Glutamatergic neuron (in vitro differentiated cells): ENCODE data around the gene EIF3A. TPM values are rescaled to one million over a fixed set of nuclear protein-coding genes. Genes with fewer than 3 reads are reported as not detected.

Source experiments
- DNase-seq: peaks from one replicate; pipeline ENCODE4 v3.0.0; 2022
- H3K27ac Mint-ChIP-seq: one replicate; pipeline ENCODE4 v1.8.0; 2020; ENCODE audit warnings: mild to moderate bottlenecking, mixed read lengths, inconsistent platforms; ENCODE audit not compliant: unreplicated experiment
- H3K27me3 Mint-ChIP-seq: one replicate; pipeline ENCODE4 v1.8.0; 2020; ENCODE audit warnings: mild to moderate bottlenecking, moderate library complexity, mixed read lengths, inconsistent platforms; ENCODE audit not compliant: unreplicated experiment
- H3K36me3 Mint-ChIP-seq: one replicate; pipeline ENCODE4 v1.8.0; 2020; ENCODE audit warnings: mild to moderate bottlenecking, mixed read lengths, inconsistent platforms; ENCODE audit not compliant: unreplicated experiment
- H3K4me1 Mint-ChIP-seq: one replicate; pipeline ENCODE4 v1.8.0; 2020; ENCODE audit warnings: mild to moderate bottlenecking, low read depth, mixed read lengths, inconsistent platforms; ENCODE audit not compliant: unreplicated experiment
- H3K4me3 Mint-ChIP-seq: one replicate; pipeline ENCODE4 v1.8.0; 2020; ENCODE audit warnings: mild to moderate bottlenecking, mixed read lengths, inconsistent platforms; ENCODE audit not compliant: unreplicated experiment
- H3K9me3 Mint-ChIP-seq: one replicate; pipeline ENCODE4 v1.8.0; 2020; ENCODE audit warnings: mild to moderate bottlenecking, moderate library complexity, mixed read lengths, inconsistent platforms; ENCODE audit not compliant: unreplicated experiment
- total RNA-seq: library from RNA; stranded (reverse); fragmentation: NEBNext Ultra II Directional; extraction: Animal tissue kit (Norgen Biotek cat#: 25700); gene quantifications from one replicate; pipeline ENCODE4 v1.2.1, GENCODE V29; 2021; ENCODE audit not compliant: unreplicated experiment
- TF ChIP-seq, protein P1 (sequence below): fragments of 200-600 bp; sonication (generic); IDR thresholded peaks from one replicate; pipeline ENCODE4 v1.5.0; 2021; ENCODE audit not compliant: partially characterized antibody, unreplicated experiment

Gene EIF3A
- total RNA-seq, 1 donor from 2014 or later: 110 TPM

DNA sequence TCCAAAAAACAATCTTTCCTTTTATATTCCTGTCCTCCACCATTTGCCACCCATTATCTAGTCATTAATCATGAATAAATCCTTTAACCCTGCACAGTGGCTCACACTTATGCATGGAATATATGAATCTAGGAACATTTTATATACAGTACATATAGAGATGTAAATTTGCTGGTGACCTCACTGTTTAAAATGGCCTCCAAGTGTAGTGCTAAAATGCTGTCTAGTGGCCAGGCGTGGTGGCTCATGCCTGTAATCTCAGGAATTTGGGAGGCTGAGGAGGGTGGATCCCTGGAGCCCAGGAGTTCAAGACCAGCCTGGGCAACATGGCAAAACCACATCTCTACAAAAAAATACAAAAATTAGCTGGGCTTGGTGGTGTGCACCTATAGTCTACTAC is 41.5 kb downstream of the EIF3A start:
- H3K27ac Mint-ChIP-seq: no peak overlapping the region

DNA sequence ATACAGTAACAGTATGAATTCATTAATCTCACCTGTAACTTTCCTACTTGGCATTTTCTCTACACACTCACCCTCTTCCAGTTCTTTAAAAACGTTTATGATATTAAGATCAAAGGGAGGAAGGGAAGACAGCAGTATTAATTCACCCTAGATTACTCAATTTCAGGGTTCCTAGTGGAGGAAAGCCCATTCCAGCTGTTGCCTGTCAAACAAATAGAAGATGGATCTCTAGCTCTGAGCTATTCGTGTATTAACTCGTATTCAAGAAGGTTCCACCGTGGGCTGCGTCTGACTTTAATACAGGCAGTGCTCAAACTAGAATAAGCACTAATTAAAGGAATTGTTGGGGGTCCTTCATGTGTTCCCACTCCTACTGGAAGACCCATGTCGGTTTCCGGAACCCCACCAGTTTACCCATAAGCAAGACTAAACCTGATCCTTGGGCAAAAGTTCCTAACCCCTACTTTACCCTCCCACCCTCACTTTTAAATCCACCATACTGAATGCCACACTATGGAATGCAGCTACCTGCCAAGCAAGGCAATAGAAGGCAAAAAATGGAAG is 49.0 kb downstream of the EIF3A start:
- Mint-ChIP-seq H3K4me3 (peak overlapping the region; percentile 89), H3K9me3 (peaks cover 8% of the 10 kb centered on the region), H3K4me1 (peaks cover 14% of the 10 kb centered on the region), H3K27ac (no peak overlapping the region), H3K27me3 (peaks cover 7% of the 10 kb centered on the region), H3K36me3 (no peaks in the 10 kb centered on the region)
- TF ChIP-seq, protein P1, sequence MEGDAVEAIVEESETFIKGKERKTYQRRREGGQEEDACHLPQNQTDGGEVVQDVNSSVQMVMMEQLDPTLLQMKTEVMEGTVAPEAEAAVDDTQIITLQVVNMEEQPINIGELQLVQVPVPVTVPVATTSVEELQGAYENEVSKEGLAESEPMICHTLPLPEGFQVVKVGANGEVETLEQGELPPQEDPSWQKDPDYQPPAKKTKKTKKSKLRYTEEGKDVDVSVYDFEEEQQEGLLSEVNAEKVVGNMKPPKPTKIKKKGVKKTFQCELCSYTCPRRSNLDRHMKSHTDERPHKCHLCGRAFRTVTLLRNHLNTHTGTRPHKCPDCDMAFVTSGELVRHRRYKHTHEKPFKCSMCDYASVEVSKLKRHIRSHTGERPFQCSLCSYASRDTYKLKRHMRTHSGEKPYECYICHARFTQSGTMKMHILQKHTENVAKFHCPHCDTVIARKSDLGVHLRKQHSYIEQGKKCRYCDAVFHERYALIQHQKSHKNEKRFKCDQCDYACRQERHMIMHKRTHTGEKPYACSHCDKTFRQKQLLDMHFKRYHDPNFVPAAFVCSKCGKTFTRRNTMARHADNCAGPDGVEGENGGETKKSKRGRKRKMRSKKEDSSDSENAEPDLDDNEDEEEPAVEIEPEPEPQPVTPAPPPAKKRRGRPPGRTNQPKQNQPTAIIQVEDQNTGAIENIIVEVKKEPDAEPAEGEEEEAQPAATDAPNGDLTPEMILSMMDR: no peak
- no peak for DNase-seq

More for the DNA sequence above, 41.5 kb downstream of the EIF3A start:
- Mint-ChIP-seq H3K4me3 (no peak overlapping the region), H3K4me1 (peaks cover 8% of the 10 kb centered on the region), H3K9me3 (peaks cover 5% of the 10 kb centered on the region), H3K36me3 (no peaks in the 10 kb centered on the region), H3K27me3 (peaks cover 5% of the 10 kb centered on the region)
- TF ChIP-seq, protein P1: no peak
- no peak for DNase-seq

DNA sequence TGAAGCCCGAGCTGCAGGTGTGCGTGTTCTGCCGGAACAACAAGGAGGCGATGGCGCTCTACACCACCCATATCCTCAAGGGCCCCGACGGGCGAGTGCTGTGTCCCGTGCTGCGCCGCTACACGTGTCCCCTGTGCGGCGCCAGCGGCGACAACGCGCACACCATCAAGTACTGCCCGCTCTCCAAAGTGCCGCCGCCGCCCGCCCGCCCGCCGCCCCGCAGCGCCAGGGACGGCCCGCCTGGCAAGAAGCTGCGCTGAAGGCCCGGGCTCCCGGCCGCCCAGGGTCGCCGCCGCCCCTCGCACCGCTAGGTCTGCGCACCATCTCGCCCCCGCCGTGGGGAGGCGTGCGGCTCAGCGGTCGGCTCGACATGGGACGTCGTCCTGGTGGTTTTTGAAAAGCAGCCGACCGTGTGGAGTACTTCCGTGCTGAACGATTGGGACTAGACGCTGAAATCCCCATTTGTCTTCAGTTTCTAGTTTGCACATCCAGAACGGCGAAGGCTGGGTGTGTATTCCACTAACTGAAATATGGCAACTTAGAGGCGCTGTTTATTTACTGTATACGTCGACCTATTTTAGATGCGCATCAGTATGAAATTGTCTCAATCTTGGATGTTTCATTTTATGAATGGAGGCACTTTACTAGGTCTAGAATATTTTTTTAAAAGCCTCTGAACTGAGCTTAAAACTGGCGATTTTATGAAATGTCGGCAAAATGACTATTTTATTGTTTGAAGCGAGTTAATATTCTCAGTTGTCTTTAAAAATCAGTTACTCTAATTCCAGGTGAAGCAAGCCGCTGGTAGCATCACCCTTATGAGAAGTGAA is 50.0 kb downstream of the EIF3A start:
- Mint-ChIP-seq H3K27ac (no peak overlapping the region), H3K36me3 (no peaks in the 10 kb centered on the region), H3K4me3 (peak overlapping the region; percentile 89), H3K27me3 (peaks cover 7% of the 10 kb centered on the region), H3K9me3 (peaks cover 8% of the 10 kb centered on the region), H3K4me1 (peaks cover 17% of the 10 kb centered on the region)
- TF ChIP-seq, protein P1: no peak
- DNase-seq: peak; percentile 80

DNA sequence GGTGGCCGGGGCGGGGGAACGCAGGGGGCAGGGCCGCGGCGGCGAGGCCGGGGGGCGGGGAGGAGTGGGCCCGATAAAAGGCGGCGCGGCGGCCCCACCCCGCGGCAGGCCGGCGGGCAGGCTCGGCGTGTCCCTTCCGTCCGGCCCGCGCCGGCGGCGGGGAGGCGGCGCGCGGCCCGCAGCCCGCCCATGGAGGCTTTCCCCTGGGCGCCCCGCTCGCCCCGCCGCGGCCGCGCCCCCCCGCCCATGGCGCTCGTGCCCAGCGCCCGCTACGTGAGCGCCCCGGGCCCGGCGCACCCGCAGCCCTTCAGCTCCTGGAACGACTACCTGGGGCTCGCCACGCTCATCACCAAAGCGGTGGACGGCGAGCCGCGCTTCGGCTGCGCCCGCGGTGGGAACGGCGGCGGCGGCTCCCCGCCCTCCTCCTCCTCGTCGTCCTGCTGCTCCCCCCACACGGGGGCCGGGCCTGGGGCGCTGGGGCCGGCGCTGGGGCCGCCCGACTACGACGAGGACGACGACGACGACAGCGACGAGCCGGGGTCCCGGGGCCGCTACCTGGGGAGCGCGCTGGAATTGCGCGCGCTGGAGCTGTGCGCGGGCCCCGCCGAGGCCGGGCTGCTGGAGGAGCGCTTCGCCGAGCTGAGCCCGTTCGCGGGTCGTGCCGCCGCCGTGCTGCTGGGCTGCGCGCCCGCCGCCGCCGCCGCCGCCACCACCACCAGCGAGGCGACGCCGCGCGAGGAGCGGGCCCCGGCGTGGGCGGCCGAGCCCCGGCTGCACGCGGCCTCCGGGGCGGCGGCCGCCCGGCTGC is 50.8 kb downstream of the EIF3A start, which contains the start of gene NANOS1:
Gene NANOS1, plus strand, starts transcription at position 102 of the 808 bp plus-strand sequence. Its CDS starts 88 bp downstream, at position 190.
- H3K4me1 Mint-ChIP-seq: peaks cover 17% of the 10 kb centered on the region
- H3K9me3 Mint-ChIP-seq: peaks cover 8% of the 10 kb centered on the region
- H3K27ac Mint-ChIP-seq: peak within 1 kb of the TSS; percentile 59
- TF ChIP-seq, protein P1: no peak
- peak; percentile 63 for DNase-seq
- H3K27me3 Mint-ChIP-seq: peaks cover 7% of the 10 kb centered on the region
- no peaks in the 10 kb centered on the region for H3K36me3 Mint-ChIP-seq
- peak within 1 kb of the TSS; percentile 79 for H3K4me3 Mint-ChIP-seq
